DMS53 (cell line): ENCODE data around the gene MTERF1.
A peak's percentile ranks its signal among the peaks of the same experiment; 100 is the strongest.
"Not testable (repeated sequence)": the region's sequence is repeated elsewhere in the genome, so short reads cannot be mapped to it uniquely, and the experiment has no call there.

Experiments used
- DNase-seq: peaks from one replicate; lab custom pipeline; 2025; lab: John Stamatoyannopoulos, UW

MTERF1 gene

DNA sequence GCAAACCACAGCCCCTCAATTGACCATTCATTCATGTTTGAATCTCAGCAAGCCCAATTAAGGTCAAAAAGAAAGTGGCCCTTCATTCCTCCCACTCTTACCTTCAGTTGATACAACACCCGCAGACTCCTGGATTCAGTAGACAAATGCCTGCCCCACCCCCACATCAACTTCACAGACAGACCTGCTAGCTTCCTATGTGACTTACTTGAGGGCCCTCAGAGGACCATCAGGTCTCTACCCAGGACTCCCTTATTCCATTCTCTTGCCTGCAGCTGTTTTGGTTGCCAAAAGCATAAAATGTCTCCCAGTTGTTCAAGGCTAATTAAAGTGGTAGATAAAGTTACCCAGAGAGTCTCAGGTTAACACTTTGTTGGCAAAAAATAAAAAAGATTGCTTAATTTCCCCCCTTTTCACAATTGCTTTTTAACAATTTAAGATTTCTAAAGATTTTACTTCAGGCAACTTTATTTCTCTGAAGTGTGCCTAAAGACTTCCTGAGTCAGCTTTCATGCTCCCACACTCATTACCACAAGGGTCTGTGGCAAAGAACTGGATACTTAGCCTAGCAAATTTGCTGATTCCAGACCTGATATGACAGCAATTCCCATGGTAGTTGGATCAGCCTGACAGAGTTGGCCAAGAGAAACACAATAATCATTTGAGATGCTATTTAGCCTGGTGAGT is 3.3 kb upstream of the MTERF1 start:
- no peak for DNase-seq

DNA sequence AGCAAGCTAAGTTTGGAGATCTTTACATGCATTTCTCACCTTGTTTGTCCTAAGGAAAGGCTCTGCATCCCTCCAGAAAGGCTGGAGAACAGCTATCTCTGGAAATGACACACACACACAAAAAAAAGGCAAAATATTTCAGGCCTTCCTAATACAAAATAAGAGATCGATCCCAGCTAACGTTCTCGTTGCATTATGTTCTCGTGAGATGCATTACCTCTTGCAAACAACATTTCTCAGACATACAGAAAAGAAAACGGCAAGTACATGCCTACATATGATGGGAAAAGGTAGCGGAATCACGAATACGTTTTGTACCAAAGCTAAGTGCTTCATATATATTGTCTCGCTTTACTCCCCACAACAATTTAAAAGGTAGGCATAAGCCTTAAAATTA is 488 bp downstream of the MTERF1 start:
- no peak for DNase-seq

DNA sequence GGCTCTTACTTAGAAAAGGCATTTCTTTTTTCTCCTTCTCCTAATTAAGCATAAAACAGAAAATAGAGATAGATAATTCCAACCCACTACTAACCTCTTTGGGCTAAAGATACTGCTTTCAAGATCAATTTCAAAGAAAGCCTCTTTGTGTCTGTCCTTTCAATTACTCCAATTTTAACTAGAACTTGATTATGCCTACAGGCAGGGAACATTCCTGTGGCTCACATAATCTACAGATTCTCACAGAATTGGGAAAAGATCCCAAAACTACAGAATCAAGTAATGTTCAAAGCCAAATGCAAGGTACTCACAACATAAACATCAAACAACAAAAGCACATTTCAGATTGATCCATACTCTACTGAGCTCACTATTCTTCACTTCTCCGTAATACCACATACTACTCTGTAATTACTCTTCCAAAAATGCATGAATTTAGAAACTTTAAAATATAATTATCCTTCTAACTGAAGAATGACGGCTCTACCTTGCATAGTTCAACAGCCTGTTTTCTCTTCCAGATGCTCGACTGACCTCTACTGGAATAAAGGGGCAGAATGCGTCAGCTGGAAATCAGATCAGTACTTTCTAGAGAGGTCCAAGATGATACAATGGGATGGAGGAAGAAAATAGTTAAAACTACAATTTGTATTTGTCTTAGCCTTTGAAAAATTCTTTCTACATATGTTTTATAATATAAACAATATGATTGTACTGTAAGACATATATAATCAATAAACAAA is 3.9 kb downstream of the MTERF1 start:
- peak; percentile 23 for DNase-seq

DNA sequence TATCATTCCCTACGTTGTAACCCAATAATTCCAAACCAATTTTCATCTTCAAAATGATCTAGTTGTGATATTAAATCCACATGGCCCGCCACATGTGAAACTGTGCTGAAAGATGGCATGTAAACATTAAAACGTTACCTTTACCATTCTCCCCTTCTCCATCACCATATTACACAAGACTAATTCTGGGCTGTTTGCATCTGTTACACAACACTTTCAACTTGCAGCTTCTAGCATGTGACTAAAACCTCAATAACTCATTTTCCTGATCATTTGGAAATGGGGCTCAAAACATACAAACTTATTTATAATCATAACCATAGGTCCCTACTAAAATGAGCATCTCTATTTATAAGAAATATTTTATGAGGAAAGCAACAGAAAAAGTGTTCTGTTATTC is 4.7 kb downstream of the MTERF1 start:
- DNase-seq: no peak

DNA sequence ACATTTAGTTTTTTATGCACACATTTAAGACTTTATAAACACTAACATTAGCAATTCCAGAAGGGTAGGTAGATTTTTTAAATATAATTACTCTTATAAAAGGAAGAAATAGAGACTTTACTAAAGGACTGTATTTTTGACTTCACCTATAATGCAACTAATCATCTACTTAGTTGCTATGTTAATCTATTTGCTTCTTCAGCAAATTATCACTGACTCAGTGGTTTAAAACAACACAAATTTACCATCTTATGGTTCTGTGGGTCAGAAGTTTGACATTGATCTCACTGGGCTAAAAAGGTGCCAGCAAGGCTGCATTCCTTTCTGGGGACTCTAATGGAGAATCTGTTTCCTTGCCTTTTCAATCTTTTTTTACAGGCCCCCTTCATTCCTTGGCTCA is 7.6 kb downstream of the MTERF1 start:
- DNase-seq: no peak

DNA sequence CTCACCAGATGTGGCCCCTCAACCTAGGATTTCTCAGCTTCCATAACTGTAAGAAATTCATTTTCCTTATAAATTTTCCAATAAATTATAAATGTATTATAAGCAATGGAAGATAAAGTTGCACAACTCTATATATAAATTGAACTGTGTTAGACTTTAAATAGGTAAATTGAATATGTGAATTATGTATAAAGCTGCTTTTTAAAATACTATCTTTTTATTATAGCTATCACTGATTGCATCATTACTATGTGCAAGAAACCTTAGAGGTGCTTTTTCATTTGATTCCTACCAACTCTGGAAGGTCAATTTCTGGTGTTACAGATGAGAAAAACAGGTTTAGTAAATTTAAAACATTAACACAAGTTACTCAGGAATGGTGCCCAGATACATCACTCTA is 8.4 kb downstream of the MTERF1 start:
- no peak for DNase-seq

DNA sequence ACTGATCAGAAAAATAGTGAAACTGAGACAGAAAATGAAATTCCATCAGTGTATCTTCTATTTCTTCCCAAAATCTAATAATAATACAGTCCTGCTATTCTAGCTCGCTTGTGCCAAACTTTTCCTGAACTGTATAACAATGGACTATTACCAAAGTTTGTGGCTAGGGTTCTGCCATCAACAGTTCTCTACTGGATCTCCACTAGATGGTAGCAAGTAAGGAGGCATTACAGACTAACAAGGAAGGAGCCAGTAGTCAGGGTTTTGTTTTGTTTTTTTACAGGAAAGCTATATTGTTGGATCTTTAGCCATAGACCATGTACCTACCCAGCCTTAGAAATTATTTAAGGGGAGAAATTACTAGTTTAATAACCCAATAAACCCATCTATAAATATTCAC is 10.8 kb downstream of the MTERF1 start:
- DNase-seq: peak; percentile 14

DNA sequence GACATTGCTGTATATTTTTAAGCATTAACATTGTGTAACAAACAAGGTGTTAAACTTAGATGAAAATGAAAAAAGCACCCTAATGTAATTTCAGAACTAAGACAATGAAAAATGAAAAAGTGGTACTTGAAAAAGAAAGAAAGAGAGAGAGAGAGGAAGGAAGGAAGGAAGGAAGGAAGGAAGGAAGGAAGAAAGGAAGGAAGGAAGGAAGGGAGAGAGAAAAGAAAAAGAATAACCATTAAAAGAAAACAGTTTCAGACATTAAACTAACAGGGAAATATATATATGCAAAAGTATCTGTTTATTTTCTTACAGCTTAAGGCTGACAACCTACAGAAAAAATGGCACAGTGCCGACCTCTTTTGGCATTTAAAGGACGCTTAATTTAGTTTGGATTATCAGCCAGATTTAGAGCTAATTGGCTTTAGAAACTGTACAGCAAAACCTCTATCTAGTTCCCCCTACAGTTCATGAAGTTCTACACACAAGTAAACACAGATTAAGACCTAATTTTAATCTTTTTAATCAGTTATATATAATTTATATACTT is 13.8 kb downstream of the MTERF1 start:
- DNase-seq: no peak

DNA sequence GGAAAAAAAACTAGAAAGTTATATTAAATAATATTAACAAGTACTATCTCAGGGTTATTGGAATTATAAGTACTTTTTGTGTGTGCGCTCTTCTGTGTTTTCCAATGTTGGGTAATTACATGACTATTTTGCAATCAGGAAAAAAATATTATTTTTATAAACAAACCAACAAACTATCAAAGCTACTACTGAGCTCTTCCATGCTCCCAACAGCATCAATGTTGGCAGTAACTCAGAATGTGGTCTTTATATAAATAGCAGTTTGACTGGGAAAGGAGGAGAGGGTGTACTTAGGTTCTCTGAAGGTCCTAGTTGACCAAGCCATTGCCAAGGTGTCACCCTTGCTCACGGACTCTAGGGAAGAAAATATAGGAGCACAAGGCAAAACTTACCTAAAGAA is 15.0 kb downstream of the MTERF1 start:
- DNase-seq: no peak

DNA sequence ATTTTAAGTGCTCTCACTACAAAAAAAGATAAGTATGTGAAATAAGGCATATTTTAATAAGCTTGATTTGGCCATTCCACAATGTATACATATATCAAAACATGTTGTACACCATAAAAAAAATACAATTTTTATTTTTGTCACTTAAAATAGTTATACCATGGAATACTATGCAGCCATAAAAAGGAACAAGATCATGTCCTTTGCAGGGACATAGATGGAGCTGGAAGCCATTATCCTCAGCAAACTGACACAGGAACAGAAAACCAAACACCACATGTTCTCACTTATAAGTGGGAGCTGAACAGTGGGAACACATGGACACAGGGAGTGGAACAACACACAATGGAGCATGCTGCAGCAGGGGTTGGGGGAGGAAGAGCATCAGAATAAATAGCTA is 15.9 kb downstream of the MTERF1 start:
- DNase-seq: not testable (repeated sequence)

DNA sequence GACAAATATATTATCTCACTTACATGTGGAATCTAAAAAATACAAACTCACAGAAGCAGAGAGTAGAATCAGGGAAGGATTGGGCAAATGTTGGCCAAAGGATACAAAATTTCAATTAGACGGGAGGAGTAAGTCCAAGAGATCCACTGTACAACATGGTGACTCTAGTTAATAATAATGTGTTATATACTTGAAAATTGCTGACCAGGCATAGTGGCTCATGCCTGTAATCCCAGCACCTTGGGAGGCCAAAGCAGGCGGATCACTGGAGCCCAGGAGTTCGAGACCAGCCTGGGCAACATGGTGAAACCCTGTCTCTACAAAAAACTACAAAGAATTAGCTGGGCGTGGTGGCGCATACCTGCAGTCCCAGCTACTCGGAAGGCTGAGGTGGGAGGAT is 16.4 kb downstream of the MTERF1 start:
- DNase-seq: no peak

DNA sequence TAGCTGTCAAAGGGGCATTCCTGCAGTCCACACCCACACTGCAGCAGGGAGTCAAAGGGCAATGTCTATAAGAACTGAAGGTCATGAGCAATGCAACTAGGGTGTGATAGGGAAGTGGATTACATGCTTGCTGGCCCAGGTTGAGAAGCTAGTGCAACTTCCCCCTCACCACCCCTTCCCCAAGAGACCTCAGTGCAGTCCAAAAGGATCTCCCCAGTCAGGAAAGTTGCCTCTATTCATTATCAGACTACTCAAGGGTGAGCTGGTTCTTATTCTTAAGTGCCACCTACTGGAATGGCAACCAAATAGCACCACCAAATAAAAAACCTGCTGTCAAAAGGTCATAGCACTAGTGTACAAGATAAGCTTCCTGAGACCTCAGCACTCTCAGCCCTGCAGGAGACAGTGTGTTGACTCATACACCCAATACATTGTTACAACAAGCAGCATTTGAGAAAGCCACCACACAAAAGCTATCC is 28.2 kb downstream of the MTERF1 start:
- peak; percentile 63 for DNase-seq

DNA sequence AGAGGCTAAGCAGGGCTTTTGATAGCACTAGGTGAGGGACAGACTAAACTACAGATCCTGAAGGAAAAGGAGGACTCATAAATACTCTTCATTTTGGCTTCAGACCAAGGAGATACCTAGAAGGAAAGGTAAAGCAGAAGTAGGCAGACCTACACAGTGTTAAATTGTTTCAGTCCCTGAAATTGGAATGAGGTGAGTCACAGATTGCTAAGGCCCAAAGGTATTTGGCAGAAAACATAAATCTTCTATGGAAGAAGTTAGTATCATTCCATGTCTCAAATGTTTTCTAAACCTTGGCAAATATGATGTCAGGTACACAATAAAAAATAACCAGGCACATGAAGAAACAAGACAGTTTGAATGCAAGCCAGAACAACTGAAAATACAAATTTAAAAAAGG is 30.0 kb downstream of the MTERF1 start:
- no peak for DNase-seq

DNA sequence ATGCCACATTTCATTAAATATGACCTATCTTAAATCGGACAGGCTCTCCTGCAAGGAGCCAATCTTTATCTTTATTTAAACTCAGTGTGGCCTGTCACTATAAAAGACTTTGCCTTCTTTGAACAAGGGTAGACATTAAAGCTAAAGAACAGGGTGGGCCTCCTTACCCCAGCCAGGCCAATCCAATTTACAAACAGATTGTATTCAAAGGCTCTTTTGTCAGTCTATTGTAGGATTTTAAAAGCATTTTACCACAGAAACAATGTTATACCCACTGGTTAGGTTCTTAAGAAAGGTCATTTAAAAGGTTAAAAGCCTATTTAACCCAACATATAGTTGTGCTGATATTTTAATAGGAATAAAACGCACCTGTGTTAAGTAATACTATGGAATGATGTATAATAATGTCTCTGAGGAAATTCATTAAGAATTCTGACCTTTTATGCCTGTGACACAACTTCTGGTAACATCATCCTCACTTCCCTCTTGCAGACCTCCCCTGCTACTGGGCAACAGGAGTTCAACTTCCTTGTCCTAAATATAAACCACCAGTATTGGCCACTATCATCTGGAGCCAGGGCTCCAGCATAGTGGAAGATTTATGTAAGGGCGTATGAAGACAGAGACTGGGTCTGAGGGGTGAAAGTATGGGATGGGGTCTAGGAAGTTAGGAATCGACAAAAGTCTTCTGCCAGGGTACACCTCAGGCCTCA is 32.5 kb downstream of the MTERF1 start:
- DNase-seq: no peak

DNA sequence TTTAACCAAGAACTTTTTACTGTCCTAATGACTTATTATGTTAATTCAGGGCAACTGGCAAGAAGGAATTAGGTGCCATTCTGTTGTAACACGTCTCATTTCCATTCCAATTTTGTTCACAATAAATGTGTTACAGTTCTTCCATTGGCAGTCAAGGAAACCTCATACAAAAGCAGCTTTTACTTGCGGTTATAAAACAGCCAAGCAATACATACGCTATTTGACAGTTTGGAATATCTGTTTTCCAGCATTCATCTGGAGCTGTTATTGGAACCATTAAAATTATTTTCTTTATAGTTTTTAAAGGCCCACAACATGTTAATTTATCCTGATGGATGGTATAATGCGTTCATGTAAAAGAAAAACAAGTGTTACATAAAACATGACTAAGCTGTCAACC is 33.3 kb downstream of the MTERF1 start:
- DNase-seq: no peak

DNA sequence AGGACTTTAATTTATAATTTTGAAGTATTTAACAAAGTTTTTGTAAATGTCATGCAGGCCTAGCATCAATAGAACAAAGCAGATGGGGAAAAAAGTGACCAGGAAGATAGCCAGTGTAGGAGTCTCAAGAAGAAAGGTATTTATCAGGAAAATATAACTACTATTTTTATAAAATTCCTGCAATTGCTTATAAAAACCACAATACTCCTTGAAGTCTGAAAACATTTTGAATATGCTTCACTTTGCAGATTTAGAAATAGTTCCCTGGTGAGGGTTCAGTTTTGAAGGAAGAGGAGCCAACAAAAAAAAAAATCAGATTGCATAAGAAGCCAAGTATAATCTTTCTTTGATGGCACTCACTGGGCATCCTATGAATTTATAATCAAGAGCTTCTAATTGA is 34.1 kb downstream of the MTERF1 start:
- DNase-seq: no peak

DNA sequence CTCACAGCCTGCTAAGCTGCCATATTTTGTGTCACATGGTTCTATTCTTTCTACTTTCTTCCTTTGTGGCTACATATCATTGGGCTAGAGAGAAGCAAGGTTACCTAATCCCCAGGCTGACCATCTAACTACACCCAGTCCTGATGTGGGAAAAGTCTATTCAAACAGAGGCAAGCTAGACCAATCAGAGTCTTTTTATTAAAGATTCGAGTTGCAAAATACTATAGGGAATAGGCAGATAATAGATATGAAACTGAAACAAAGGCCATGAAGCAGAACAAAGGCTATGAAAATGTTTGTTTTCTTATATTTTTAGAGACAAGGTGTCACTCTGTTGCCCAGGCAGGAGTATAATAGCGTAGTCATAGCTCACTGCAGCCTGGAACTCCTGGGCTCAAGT is 36.7 kb downstream of the MTERF1 start:
- no peak for DNase-seq

DNA sequence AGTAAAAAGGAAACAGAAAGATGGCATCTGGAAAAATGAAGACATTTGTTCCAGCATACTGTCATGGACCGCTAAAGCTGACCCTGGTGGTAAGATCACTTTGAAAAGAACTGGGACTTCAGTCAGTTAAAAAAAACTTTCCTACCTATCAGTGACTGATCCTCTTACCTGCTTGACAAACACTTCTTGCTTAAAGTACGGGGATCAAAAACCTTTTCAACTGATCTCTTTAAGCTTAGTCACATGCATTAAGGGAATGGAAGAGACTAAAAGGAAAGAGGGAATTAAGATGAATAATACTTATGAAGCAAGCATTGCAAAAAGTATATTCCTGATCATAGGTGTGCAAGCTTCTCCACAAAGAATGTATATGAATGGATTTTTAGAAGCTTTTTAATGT is 42.1 kb downstream of the MTERF1 start:
- DNase-seq: no peak

DNA sequence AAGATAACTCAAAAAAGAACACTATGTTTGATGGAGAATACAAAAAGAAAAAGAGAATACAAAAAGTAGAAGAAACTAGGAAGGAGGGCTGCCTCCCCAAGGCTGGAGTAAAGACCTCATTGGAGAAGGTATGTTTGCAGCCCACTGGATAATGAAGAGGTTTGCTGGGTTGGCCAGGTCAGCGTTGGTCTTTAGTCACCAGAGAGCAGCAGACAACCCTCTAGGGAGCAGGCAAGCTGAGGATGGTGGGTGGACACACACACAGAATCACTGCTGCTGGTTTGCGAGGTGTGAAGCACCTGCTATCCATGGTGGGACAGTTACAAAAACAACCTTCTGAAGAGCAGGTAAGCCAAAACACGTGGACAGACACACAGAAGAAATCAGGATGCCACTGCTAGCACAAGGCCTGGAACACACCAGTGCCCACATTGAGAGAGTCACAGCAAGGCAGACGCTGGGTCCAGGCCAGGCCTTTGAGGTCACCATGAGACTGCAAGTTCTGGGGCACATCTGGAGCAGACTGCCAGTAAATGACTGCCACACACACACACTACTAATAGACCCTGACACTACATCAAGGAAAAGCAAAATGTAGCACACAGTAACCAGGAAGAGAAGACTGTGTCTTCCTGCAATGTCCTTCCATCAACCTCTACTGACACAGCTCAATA is 43.0 kb downstream of the MTERF1 start:
- no peak for DNase-seq

DNA sequence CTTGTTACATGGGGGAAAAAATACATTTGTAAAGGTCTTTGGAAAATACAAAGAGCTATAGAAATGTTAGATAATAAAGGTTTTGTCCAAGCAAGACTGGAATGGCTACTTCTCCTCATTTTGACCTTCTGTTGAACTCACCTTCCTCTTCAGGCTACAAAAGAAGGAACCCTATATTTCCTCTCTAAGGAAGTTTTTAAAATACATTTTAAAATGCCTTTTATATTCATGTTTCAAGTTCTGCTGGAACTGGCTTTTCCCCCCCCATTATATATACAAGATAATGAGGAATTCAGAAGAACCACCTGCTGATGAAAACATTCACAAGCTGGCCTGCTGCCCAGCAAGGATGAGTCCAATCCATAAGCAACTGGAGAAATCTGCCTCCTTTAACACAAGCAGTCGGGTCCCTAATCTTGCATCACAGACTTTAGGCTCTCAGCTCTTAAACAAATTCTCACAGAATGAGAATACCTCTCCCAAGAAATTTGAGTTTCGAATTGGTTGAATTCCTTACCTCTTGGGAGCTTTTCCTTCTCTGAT is 44.6 kb downstream of the MTERF1 start:
- peak; percentile 25 for DNase-seq

DNA sequence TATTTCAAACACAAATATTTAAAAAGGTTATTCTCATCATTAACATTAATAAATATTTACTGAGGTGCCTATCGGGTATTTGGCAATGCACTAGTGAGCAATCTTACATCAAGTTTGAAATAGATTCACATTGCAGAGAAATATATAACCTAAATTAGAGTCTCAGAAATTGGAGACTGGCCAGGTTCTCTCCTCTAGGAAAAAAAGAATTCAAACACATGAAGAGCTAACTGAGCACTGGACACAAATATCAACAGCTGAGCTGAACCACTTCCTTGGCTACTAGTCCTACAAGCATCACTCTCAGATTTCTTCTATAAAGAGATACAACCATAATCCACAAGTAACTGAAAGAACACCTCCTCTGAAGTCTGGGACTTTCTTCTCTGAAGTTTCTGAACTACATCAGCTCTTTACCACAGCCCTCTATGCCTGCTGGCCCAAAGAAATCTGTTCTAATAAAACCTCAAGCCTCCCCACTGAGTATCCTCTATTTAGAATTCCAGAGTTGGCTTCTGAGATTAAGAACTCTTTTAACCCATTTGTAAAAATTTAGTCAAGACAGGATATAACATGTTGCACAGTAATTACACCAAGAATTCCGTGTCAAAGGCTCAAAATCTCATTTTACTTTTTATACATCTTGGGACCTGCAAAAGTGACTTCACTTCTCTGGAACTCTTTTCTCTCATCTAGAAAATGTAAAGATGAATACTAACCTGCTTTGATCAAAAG is 45.2 kb downstream of the MTERF1 start:
- no peak for DNase-seq
